HEK293 (cell line): ENCODE data around the gene TIA1.

Experiments
- HOXA7 ChIP-seq: sonication (generic); formaldehyde crosslinking; IDR thresholded peaks from 2 replicates; pipeline ENCODE4 v1.8.1; 2022; ENCODE audit warnings: missing genetic modification reagents, borderline replicate concordance
- MEIS1 ChIP-seq: sonication (generic); formaldehyde crosslinking; IDR thresholded peaks from 2 replicates; pipeline ENCODE4 v1.8.1; 2022; ENCODE audit warnings: missing genetic modification reagents, mild to moderate bottlenecking, borderline replicate concordance
- SP3 ChIP-seq: fragments of 450-650 bp; formaldehyde crosslinking; IDR thresholded peaks from 2 replicates; pipeline ENCODE4 v1.5.1; 2016; ENCODE audit warnings: missing biosample characterization, missing genetic modification characterization
- ZNF248 ChIP-seq: fragments of 450-650 bp; formaldehyde crosslinking; IDR thresholded peaks from 2 replicates; pipeline ENCODE4 v1.5.1; 2017; ENCODE audit warnings: missing biosample characterization, missing genetic modification characterization
- ZNF366 ChIP-seq: fragments of 450-650 bp; formaldehyde crosslinking; conservative IDR thresholded peaks from 2 replicates; pipeline ENCODE4 v1.5.1; 2016; ENCODE audit warnings: missing biosample characterization, missing genetic modification characterization
- ZNF530 ChIP-seq: fragments of 450-650 bp; formaldehyde crosslinking; IDR thresholded peaks from 2 replicates; pipeline ENCODE4 v1.5.1; 2016; ENCODE audit warnings: low read depth, missing biosample characterization, missing genetic modification characterization
- ZNF555 ChIP-seq: fragments of 450-650 bp; formaldehyde crosslinking; conservative IDR thresholded peaks from 2 replicates; pipeline ENCODE4 v1.5.1; 2017; ENCODE audit warnings: missing biosample characterization, mild to moderate bottlenecking, missing genetic modification characterization, inconsistent platforms
- ZNF791 ChIP-seq: fragments of 450-650 bp; formaldehyde crosslinking; IDR thresholded peaks from 2 replicates; pipeline ENCODE4 v1.5.1; 2016; ENCODE audit warnings: missing biosample characterization, missing genetic modification characterization
- ZNF830 ChIP-seq: fragments of 450-650 bp; IDR thresholded peaks from 2 replicates; pipeline ENCODE4 v1.5.0; 2018; ENCODE audit warnings: missing biosample characterization, missing genetic modification characterization, low read depth, mild to moderate bottlenecking, moderate library complexity
- TF ChIP-seq, protein P1 (sequence below): fragments of 450-650 bp; formaldehyde crosslinking; IDR thresholded peaks from 2 replicates; pipeline ENCODE4 v1.5.1; 2016; ENCODE audit warnings: missing biosample characterization, missing genetic modification characterization
- TF ChIP-seq, protein P2 (sequence below): fragments of 450-650 bp; formaldehyde crosslinking; IDR thresholded peaks from 2 replicates; pipeline ENCODE4 v1.5.1; 2016; ENCODE audit warnings: missing biosample characterization, missing genetic modification characterization, low read depth

DNA sequence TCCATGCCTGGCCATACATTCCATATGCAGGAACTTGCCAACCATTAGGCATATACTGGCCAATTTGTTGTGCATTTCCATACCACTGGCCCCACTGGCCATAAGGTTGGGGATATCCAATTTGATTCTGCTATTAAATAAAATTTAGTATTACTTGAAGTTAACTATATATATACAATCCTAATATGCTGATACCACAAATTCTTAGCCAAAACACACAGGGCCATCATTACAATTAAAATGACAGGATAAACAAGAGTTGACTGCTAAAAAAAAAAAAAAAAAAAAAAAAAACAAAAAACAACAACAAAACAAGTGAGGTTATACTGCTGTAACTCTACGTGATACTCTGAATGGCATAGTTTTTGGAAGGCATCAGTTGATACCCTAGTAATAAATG lies 34.1 kb downstream of the TIA1 start:
- TF ChIP-seq, protein P1, sequence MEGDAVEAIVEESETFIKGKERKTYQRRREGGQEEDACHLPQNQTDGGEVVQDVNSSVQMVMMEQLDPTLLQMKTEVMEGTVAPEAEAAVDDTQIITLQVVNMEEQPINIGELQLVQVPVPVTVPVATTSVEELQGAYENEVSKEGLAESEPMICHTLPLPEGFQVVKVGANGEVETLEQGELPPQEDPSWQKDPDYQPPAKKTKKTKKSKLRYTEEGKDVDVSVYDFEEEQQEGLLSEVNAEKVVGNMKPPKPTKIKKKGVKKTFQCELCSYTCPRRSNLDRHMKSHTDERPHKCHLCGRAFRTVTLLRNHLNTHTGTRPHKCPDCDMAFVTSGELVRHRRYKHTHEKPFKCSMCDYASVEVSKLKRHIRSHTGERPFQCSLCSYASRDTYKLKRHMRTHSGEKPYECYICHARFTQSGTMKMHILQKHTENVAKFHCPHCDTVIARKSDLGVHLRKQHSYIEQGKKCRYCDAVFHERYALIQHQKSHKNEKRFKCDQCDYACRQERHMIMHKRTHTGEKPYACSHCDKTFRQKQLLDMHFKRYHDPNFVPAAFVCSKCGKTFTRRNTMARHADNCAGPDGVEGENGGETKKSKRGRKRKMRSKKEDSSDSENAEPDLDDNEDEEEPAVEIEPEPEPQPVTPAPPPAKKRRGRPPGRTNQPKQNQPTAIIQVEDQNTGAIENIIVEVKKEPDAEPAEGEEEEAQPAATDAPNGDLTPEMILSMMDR (tag by site-specific recombination) = no peak
- TF ChIP-seq MEIS1 (no peak), ZNF791 (no peak), ZNF248 (tag by site-specific recombination) (no peak), ZNF366 (tag by site-specific recombination) (no peak), ZNF830 (tag by site-specific recombination) (no peak), ZNF530 (no peak), HOXA7 (no peak), ZNF555 (tag by site-specific recombination) (no peak), SP3 (no peak)
- TF ChIP-seq, protein P2, sequence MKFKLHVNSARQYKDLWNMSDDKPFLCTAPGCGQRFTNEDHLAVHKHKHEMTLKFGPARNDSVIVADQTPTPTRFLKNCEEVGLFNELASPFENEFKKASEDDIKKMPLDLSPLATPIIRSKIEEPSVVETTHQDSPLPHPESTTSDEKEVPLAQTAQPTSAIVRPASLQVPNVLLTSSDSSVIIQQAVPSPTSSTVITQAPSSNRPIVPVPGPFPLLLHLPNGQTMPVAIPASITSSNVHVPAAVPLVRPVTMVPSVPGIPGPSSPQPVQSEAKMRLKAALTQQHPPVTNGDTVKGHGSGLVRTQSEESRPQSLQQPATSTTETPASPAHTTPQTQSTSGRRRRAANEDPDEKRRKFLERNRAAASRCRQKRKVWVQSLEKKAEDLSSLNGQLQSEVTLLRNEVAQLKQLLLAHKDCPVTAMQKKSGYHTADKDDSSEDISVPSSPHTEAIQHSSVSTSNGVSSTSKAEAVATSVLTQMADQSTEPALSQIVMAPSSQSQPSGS (tag by site-specific recombination) = no peak
